Lower lobe of right lung (tissue), 2 donors: Measurements from ENCODE around the gene RPS29. TPM values are rescaled to one million over a fixed set of nuclear protein-coding genes. Genes with fewer than 3 reads are reported as not detected.

Experiments
- ATAC-seq, 2 donors: fragments of 200-7000 bp; cut with Tn5 transposase; one replicate each; pipeline ENCODE4 v1.9.1; 2020 to 2022; ENCODE audit warnings: mild to moderate bottlenecking in 2 of 2, moderate library complexity in 2 of 2
- DNase-seq: peaks from one replicate; pipeline ENCODE4 v3.0.0-alpha.2; 2020
- H3K27ac ChIP-seq: fragments of 200-600 bp; one replicate; pipeline ENCODE4 v1.8.0; 2022
- H3K27me3 ChIP-seq: fragments of 200-600 bp; one replicate; pipeline ENCODE4 v1.8.0; 2022; ENCODE audit warnings: low read depth
- H3K36me3 ChIP-seq: fragments of 200-600 bp; one replicate; pipeline ENCODE4 v1.8.0; 2022; ENCODE audit warnings: mild to moderate bottlenecking
- H3K4me1 ChIP-seq: fragments of 200-600 bp; one replicate; pipeline ENCODE4 v1.8.0; 2022
- H3K4me3 ChIP-seq: fragments of 200-600 bp; one replicate; pipeline ENCODE4 v1.8.0; 2022; ENCODE audit warnings: mild to moderate bottlenecking
- H3K9me3 ChIP-seq: fragments of 200-600 bp; one replicate; pipeline ENCODE4 v1.8.0; 2022
- intact Hi-C: fragments of 100-400 bp; cut with DNase I; formaldehyde crosslinking; loops from one replicate; pipeline ENCODE4 v1.11.0; 2022
- long read RNA-seq: library from polyadenylated mRNA; unstranded; transcript quantifications from one replicate; pipeline ENCODE4 v2.0.0, GENCODE V29; 2021
- total RNA-seq: library from RNA; stranded (reverse); fragmentation: NEBNext Ultra II Directional; extraction: Animal tissue kit (Norgen Biotek cat#: 25700); gene quantifications from one replicate; pipeline ENCODE4 v1.2.1, GENCODE V29; 2021
- TF ChIP-seq, protein P1 (sequence below): fragments of 200-600 bp; IDR thresholded peaks from one replicate; pipeline ENCODE4 v1.8.0; 2022; ENCODE audit warnings: antibody characterized with exemption, mild to moderate bottlenecking
- donor health status: DM: no; HTN: yes; CAD: no; lungs with severe emphysema.

RPS29 gene
- 1,209 TPM for total RNA-seq
- long read RNA-seq, transcript RPS29-201 (3 exons, 296 nt): major isoform, 156 of 168 reads
- long read RNA-seq, partial matches to known transcripts: 0 of 168 reads
- long read RNA-seq, other reads (novel, unspliced or antisense): 10 of 168 reads

DNA sequence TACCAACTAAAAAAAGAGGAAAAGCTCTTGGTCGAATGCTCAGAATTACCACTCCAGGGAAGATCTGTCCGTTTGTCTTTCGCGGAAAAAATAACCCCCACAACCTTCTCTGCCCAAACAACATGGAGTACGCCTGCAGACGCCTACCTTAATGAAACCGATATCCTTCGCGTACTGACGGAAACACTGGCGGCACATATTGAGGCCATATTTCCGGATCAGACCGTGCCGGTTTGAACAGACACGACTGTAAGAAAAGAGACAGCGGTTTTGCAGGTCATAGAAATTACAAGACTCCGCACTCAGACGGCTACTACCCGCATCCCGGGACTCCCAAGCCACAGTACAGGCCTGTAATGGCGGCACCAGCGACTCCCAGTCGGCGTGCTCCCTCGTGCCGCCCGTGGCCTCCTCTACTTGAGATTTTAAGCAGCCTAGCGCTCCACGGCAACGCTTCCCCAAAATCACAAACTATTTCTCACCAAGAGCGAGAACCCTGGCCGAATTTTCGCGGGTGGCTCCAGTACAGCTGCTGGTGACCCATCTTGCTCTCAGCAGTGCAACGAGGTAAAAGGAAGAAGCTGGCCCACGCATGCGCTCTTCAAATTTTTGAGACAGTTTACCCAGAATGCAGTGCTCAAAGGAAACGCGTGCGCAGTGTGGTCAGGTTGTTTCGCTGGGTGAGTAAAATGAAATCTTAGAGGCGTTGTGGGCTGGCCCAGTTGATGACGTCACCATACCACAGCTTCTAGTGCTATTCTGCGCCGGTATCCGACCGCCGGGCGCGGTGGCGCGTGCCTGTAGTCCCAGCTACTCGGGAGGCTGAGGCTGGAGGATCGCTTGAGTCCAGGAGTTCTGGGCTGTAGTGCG lies at the start of gene RPS29:
RPS29 (minus strand) TSS at position 578 of the 870 bp plus-strand sequence; CDS start at position 544, 34 bp downstream.
- H3K27me3 ChIP-seq: no peaks in the 10 kb centered on the region

DNA sequence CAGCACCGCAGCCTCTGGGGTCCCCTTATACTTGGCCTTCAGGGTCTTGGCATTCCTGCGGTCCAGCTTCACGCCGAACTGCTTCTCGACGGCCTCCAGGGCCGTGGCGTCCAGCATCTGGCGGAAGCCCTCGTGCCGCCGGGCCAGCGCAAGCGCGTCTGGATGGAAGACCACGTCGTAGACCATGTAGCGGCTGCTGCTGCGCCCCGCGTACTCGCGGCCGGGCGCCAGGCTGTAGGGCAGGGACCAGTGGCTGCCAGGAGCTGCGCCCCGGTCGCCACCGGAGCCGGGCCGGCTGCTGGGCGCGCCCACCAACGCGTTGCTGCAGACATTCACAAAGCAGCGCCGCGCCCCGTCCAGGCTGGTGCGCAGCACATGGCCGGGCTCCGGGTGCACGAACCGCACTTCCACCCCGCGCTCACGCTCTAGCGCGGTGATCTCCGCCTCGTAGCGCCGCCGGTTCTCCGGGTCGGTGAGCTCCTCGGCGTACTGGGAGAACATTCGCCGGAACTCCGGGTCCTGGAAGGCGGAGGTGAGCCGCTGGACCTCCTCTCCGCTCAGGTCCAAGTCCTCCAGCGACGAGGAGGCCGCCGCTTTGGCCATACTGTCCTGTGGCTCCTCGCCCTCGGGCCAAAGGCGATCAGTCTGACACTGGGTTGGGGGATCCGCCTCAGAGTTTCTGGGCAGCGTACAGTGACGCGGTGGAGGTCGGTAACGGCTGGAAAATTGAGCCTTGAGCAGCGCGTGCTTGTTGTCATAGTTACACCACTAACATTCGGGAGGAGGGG lies 48.6 kb upstream of the RPS29 start, which contains the start of gene DNAAF2:
DNAAF2 (minus strand) TSS at position 698 of the 788 bp plus-strand sequence; CDS start at position 603, 95 bp downstream.
- Histone ChIP-seq H3K27ac (peak within 1 kb of the TSS; percentile 98), H3K4me1 (peaks cover 39% of the 10 kb centered on the region), H3K9me3 (no peaks in the 10 kb centered on the region), H3K27me3 (no peaks in the 10 kb centered on the region), H3K36me3 (peaks cover 23% of the 10 kb centered on the region), H3K4me3 (peak within 1 kb of the TSS; percentile 90)
- ATAC-seq (peak; percentile 72 to 76), DNase-seq (peak; percentile 79)
- intact Hi-C loops: loop anchor here (5.0 kb wide), 1 partner anchor 133 kb away; the partner anchor contains the start of gene KLHDC2
- TF ChIP-seq, protein P1, sequence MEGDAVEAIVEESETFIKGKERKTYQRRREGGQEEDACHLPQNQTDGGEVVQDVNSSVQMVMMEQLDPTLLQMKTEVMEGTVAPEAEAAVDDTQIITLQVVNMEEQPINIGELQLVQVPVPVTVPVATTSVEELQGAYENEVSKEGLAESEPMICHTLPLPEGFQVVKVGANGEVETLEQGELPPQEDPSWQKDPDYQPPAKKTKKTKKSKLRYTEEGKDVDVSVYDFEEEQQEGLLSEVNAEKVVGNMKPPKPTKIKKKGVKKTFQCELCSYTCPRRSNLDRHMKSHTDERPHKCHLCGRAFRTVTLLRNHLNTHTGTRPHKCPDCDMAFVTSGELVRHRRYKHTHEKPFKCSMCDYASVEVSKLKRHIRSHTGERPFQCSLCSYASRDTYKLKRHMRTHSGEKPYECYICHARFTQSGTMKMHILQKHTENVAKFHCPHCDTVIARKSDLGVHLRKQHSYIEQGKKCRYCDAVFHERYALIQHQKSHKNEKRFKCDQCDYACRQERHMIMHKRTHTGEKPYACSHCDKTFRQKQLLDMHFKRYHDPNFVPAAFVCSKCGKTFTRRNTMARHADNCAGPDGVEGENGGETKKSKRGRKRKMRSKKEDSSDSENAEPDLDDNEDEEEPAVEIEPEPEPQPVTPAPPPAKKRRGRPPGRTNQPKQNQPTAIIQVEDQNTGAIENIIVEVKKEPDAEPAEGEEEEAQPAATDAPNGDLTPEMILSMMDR: peak; percentile 8

More for the DNA sequence above, at the start of gene RPS29:
- DNase-seq (peak; percentile 98), ATAC-seq (peak; percentile 97 to 98)
- peak within 1 kb of the TSS; percentile 94 for H3K27ac ChIP-seq
- intact Hi-C loops: no loop called here
- peaks cover 35% of the 10 kb centered on the region for H3K4me1 ChIP-seq
- no peaks in the 10 kb centered on the region for H3K9me3 ChIP-seq
- TF ChIP-seq, protein P1: no peak
- H3K4me3 ChIP-seq: peak within 1 kb of the TSS; percentile 91
- peaks cover 31% of the 10 kb centered on the region for H3K36me3 ChIP-seq

DNA sequence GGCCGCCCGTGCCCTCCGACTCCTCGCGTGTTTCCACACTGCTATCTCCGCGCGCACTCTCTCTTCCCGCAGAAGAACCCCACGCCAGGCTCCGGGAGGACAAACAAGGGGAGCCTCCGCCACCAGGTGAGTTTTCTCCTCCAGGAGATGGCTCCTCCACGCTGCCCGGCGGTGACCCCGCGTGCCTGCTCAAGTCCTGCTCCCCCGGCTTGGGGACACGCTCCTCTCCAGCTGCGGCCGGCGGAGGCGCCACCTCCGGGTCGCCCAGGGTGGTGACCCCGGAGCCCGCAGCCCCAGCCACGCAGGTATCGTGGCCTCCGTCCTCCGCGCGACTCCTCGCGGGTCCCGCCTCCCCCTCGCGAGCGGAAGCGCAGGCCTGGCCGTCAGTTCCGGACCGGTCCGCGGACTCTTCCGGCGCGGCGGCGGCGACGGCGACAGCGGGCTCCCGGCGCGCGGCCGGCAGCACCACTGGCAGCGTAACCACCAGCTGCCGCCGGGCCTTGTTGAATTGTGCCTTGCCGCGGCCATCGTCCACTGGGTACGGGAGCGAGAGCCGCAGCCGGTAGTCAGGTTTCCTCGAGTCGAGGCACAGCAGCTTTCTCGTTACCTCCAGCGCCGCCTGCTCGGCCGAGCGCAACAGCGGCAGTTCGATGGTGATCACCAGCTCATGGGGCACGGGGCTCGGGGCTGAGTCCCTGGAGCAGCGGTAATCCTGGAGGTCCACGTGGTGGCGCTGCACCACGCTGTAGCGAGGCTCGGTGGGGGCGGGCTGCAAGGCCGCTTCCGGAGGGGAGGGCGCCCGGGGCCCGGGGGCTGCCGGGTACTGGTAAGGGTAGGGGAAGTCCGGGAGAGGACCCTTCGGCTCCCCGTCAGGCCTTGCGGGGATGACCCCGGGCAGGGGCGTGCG lies 47.7 kb upstream of the RPS29 start:
- Histone ChIP-seq H3K4me3 (peak overlapping the region; percentile 90), H3K36me3 (peaks cover 18% of the 10 kb centered on the region), H3K9me3 (no peaks in the 10 kb centered on the region), H3K27ac (peak overlapping the region; percentile 98), H3K4me1 (peaks cover 39% of the 10 kb centered on the region), H3K27me3 (no peaks in the 10 kb centered on the region)
- TF ChIP-seq, protein P1: peak; percentile 85
- intact Hi-C loops: loop anchor here (5.0 kb wide), 1 partner anchor 133 kb away; the partner anchor contains the start of gene KLHDC2
- peak; percentile 96 for DNase-seq
- ATAC-seq: peak; percentile 96 to 98

DNA sequence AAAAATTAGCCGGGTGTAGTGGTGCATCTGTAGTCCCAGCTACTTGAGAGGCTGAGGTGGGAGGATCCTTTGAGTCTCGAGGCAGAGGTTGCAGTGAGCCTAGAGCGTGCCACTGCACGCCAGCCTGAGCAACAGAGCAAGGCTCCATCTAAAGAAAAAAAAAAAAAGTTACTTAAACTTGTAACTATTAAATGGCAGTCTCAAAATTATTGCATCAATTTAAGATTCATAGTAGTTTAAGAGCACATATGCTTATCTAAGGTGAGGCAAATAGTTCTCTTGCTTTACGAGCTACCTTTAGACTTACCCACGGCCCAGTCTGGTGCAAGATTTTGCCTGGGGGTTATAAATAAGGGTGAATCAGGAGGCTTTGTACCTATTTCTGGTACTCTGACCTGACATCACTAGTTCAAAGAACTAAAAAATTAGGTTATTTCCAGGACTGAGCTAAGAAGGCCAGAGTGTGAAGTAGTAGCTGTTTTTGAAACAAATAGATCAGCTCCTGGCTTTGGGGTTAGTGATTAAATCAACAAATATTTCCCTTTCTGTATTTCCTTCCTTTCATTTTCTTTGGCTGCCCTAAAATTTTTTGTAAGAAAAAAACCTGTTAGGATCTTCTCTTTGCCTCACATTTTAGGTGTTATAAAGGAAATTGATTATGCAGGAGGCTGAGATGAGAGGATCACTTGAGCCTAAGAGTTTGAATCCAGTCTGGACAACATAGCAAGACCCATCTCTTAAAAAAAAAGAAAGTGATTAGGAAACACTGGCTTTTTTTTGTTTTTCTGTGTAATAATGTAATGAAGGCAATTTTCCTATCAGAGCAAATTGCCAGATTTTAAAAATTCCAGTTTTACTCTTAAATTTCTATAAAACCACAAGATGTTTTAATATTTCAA lies 38.0 kb upstream of the RPS29 start:
- H3K4me3 ChIP-seq: no peak overlapping the region
- no peak overlapping the region for H3K27ac ChIP-seq
- no peak for ATAC-seq

More for the DNA sequence above, 38.0 kb upstream of the RPS29 start:
- TF ChIP-seq, protein P1: no peak
- Histone ChIP-seq H3K27me3 (no peaks in the 10 kb centered on the region), H3K9me3 (no peaks in the 10 kb centered on the region), H3K36me3 (peaks cover 16% of the 10 kb centered on the region), H3K4me1 (peaks cover 36% of the 10 kb centered on the region)
- intact Hi-C loops: no loop called here
- DNase-seq: no peak
